HG02588 (cell line): ENCODE data around the gene TCF7L2.

ENCODE experiments used
- ATAC-seq: cut with Tn5 transposase; IDR thresholded peaks from one replicate; pipeline ENCODE4 v1.9.1; 2021; ENCODE audit warnings: mild to moderate bottlenecking, moderate library complexity; ENCODE audit not compliant: unreplicated experiment

TCF7L2 gene

GRCh38 chr10:113111900-113112853, 162.1 kb downstream of the TCF7L2 start:
- no peak for ATAC-seq

- no peak for ATAC-seq
Measured at GRCh38 chr10:113113241-113113640, 163.2 kb downstream of the TCF7L2 start.

GRCh38 chr10:113113918-113114317, 163.9 kb downstream of the TCF7L2 start:
- ATAC-seq = no peak

- no peak for ATAC-seq
Measured at GRCh38 chr10:113115556-113115955, 165.5 kb downstream of the TCF7L2 start.

- ATAC-seq = no peak
Measured at GRCh38 chr10:113118882-113119281, 168.8 kb downstream of the TCF7L2 start.

- ATAC-seq = no peak
Measured at GRCh38 chr10:113119801-113120200, 169.8 kb downstream of the TCF7L2 start.

GRCh38 chr10:113121153-113121552, 171.1 kb downstream of the TCF7L2 start:
- ATAC-seq = no peak

- ATAC-seq = no peak
Measured at GRCh38 chr10:113122947-113123346, 172.9 kb downstream of the TCF7L2 start.

GRCh38 chr10:113124724-113125123, 174.7 kb downstream of the TCF7L2 start:
- no peak for ATAC-seq

- no peak for ATAC-seq
Measured at GRCh38 chr10:113125612-113126011, 175.6 kb downstream of the TCF7L2 start.

- ATAC-seq = no peak
Measured at GRCh38 chr10:113126229-113127201, 176.5 kb downstream of the TCF7L2 start.

GRCh38 chr10:113127261-113127900, 177.3 kb downstream of the TCF7L2 start:
- no peak for ATAC-seq

GRCh38 chr10:113127901-113128283, 177.8 kb downstream of the TCF7L2 start:
- no peak for ATAC-seq

GRCh38 chr10:113128450-113129070, 178.5 kb downstream of the TCF7L2 start:
- no peak for ATAC-seq

- ATAC-seq = no peak
Measured at GRCh38 chr10:113129117-113129516, 179.1 kb downstream of the TCF7L2 start.

- ATAC-seq = no peak
Measured at GRCh38 chr10:113130014-113130641, 180.1 kb downstream of the TCF7L2 start.

GRCh38 chr10:113131613-113132261, 181.7 kb downstream of the TCF7L2 start:
- no peak for ATAC-seq

GRCh38 chr10:113132591-113133121, 182.6 kb downstream of the TCF7L2 start:
- no peak for ATAC-seq

- ATAC-seq = no peak
Measured at GRCh38 chr10:113133497-113134115, 183.6 kb downstream of the TCF7L2 start.
